GM21526 (cell line): ENCODE data around the gene TXLNA.

Experiments used
- ATAC-seq: cut with Tn5 transposase; IDR thresholded peaks from one replicate; pipeline ENCODE4 v1.9.1; 2021; ENCODE audit warnings: moderate library complexity; ENCODE audit not compliant: unreplicated experiment, low FRiP score

The TXLNA gene

DNA sequence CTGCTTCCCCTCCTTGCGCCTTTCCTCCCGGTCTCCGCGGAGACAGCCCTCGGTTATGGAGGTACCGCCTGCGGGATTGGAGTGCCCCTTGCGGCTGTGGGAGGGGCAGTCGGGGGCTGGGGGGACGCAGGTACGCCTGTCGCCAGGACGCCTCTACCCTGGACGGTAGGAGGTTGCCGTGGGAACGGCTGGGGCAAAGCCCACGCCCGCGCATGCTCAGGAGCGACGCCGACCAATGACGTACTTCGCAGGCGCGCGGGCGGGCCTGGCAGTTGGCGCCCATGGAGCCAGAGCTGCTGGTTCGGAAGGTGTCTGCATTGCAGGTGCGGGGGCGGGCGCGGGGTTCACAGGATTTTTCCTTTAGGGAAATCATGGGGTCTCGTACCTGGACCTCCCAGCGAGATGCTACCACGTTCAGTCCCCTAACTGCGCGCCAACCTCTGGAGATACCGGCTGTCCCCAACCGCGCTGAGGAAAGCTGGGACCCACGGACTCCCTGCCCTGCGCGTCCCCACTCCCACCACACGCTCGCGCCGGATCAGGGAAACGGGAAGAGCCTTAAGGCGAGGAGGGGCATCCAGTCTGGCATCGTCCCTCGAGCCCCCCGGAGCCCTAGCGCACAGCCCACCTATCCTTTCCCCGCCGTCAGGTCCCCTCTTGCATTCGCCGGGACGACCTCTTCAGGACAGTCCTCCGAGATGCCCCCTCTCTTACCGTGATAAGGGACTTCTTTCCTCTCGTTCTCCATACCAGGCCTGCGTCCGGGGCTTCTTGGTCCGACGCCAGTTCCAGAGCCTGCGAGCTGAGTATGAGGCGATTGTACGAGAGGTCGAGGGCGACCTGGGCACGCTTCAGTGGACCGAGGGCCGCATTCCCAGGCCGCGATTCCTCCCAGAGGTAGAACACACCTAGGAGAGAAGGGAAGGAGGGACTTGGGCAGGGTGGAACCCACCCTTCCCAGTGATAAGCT is 26.2 kb downstream of the TXLNA start, which contains the start of gene IQCC:
IQCC (plus strand) TSS at position 271 of the 970 bp plus-strand sequence; CDS start at position 282, 11 bp downstream.
- ATAC-seq = peak; percentile 40

DNA sequence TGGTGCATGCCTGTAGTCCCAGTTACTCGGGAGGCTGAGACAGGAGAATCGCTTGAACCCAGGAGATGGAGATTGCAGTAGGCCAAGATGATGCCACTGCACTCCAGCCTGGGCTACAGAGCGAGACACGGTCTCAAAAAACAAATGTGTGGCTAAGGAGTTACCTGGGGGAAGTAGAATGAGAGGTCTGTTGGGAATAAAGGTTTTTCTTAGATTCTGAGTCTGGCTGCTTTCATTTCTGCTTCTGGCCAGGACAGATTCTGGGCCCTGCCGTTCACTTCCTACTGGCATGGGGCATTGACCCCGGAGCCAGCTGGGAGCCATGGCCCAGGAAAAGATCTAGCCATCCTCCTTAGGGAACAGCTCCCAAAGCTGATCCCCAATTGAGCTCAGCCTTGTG is 29.0 kb downstream of the TXLNA start:
- no peak for ATAC-seq

DNA sequence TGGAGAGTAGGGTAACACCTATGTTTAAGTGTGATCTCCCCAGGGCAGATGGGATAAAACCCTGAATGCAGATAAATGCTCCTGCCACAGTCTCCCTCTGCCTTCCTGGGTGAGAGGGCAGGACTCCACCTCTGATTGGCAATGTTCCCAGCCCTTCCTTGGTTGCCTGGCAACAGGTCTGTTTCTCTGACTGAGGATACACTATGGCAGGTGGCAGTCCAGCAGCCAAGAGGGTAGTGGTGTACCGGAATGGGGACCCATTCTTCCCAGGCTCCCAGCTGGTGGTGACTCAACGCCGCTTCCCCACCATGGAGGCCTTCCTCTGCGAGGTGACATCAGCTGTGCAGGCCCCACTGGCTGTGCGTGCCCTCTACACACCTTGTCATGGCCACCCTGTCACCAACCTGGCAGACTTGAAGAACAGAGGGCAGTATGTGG is 29.4 kb downstream of the TXLNA start, which contains the start of gene DCDC2B:
DCDC2B (plus strand) TSS at position 199 of the 438 bp plus-strand sequence; CDS start at position 204, 5 bp downstream.
- no peak for ATAC-seq

DNA sequence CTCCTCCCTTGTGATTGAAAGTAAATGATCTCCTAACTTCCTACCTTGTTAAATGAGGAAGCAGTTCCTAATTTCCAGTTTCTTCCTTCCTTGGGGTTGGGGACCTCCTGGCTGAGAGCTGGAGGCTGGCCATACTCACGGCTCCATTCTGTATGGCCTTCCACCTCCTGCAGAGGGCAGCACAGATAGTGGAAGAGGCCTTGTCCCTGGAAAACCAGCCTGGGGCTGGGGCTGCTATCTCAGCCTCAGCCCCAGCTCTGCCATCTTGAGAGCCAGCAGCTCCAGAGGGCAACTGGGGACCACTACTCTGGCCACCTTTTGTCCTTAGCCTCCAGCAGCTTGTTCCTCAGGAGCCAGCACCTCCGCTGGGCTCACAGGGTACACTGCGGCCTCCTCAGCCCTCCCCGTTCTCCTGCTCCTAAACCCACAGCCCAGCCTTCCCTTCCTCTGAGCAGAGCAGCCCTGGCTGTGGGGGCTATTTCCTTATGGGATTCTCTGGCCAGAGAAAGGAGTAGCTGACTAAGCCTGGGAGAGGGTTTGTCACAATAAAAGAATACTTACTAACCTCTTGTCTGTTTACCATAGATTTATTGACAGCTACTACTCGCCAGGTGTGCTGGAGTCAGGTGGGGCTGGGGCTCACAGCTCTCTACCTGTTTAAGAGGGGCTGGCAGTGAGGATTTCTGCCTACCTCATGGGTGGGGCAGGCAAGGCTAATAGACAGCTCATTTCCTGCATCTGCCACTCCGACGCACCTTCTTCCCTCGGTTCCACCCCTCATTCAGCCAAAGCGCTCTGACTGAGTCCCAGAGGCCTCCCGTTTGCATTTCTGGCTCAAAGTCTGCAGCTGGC is 36.4 kb downstream of the TXLNA start:
- no peak for ATAC-seq

DNA sequence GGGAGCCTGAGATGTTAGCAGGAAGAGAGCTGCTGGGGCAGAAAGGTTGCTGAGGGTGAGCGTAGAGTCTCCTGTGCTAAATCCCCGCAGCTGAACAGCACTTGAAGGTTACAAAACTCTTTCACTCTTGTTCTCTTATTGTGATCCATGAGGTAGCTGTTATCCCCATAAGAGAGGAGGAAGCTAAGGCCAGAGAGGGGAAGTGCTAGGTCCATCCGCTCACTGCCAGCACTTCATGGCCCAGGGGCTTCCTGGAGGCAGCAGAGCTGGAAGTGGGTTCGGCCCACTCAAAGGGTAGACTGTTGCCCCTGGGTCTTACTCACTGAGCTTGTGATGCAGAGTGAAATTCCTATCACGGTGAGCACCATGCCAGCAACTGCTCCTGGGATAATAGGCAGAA is 37.1 kb downstream of the TXLNA start:
- no peak for ATAC-seq

DNA sequence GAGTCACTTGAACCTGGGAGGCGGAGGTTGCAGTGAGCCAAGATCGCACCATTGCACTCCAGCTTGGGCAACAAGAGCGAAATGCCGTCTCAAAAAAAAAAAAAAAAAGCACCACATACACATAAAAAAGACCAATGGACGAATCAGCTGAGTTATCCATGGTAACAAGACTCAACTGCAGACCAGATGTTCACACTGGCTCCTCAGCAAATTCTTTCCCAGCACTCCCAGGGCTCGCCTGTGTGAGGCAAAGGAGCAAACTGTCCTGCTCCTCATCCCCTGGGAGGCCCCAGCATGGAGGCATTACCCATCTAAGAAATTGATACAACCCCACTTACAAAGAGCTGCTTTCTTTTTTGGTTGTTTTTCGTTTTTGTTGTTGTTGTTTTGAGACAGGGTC is 39.5 kb downstream of the TXLNA start:
- ATAC-seq = no peak

DNA sequence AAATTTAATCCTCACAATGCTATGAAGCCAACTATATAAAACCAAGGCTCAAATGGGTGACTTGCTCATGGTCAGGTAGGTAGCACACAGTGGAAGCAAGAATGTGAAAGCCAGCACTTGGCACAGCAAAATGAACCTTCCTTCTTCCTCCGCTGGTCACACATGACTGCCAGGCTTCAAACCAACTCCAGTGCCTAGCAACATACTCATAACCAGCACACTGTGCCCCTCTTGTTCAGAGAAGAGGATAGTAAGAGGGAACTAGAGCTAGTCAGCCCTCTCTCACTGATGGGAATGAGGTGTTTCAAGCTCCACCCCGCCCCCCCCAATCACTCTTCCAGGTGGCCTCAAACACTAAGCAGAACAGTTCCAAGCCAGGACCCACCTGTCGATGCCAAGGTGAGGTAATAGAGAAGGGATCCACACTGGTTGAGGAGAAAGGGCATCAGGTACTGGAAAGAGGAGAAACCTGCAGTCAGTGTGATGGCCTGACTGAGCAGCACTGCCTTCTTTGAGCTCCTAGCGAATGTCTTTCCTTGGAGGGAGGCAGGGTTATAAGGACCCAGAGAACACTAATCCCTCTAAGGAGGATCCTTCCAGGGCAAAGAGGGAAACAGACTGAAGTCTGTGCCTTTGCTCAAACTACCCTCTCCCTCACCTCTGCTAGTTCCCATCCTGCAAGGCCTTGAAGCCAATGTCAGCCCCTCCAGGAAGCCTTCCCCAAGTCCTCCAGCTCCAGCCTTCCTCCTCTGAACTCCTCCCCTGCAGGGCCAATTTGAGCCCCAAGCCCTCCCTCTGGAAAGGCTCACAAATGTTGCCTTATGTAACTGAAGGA is 41.5 kb downstream of the TXLNA start:
- no peak for ATAC-seq

DNA sequence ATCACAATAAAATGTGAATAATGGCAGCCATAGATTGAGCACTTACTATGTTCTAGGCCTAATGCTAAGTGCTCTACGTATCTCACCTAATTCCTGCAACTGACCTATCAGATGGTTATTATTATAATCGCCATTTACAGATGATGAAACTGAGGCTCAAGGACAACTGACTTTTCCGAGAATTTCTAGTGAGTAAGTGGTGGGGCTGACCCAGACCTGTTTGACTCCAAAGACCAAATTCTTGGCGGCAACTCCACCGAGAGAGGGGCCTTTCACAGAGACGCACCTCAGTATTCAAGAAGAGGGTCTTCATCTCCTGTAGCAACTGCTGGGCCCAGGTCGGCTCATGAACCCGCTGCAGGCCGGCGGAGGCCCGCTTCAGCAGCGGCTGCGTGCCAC is 42.1 kb downstream of the TXLNA start:
- ATAC-seq = no peak

DNA sequence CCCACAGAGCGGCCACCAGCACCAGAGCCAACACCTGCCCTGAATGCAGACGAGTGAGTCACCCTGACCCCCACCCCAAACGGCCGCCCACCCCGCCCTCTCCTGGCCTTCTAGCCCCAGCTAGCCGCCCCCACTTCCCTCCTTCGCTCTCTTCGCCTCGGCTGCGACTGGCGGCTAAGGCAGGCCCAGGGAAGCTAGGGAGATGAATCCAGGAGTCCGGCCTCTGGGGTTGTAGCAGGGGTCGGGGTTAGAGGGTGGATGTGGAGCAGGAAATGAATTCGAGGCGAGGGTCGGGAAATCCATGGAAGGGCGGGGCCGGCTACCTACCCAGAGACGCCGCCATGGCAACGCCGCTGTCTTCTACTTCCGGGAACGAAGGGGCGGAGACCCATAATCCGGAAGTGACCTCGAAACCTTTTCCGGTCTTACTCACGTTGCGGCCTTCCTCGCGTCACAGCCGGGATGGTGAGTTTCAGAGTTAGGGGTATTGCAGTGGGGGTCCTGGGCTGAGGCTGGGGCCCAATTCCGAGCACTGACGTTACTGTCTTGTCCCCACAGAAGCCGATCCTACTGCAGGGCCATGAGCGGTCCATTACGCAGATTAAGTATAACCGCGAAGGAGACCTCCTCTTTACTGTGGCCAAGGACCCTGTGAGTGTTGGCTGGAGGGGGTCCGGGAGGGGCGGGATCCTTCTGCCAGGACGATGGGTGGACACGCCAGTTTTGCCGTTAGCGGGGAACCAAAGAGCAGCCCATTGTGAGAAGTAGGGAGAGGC is 42.7 kb downstream of the TXLNA start, which contains the start of the genes EIF3I and TMEM234:
EIF3I (plus strand) TSS at position 428 of the 776 bp plus-strand sequence; CDS start at position 463, 35 bp downstream.
TMEM234 (minus strand) TSS at position 374 of the 776 bp plus-strand sequence; CDS start at position 343, 31 bp downstream.
- peak; percentile 89 for ATAC-seq

DNA sequence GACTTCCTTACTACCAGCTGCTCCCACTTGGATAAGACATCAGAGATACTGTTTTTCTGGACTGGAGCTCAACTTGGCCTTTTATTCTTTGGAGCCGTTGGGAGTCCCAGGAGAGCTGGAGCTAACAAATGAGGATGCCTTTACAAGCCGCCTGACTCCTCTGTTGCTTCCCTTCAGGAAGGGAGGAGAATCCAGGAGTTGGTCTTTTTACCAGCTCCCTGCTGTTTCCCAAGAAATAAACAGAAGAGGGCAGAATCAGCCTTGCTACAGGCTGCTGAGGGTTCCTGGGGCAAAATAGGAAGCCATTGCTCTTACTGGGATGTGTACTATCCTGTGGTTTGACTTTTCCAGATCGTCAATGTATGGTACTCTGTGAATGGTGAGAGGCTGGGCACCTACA is 44.2 kb downstream of the TXLNA start:
- no peak for ATAC-seq

DNA sequence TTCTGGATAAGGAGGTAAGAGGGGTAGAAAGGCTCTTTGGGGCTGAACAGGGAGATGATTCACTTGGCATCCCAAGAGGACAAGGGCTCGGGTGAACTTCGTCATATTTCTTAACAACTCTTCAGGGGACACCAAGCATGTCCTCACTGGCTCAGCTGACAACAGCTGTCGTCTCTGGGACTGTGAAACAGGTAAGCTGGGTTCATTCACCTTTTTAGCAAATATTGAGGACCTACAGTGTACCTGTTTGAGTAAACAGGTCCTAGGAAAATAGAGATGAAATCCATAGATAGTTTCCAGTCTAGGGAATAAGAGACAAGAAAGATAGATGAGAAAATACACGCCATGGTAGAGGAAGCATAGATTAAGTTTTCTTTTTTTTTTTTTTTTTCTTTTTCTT is 44.8 kb downstream of the TXLNA start:
- no peak for ATAC-seq

DNA sequence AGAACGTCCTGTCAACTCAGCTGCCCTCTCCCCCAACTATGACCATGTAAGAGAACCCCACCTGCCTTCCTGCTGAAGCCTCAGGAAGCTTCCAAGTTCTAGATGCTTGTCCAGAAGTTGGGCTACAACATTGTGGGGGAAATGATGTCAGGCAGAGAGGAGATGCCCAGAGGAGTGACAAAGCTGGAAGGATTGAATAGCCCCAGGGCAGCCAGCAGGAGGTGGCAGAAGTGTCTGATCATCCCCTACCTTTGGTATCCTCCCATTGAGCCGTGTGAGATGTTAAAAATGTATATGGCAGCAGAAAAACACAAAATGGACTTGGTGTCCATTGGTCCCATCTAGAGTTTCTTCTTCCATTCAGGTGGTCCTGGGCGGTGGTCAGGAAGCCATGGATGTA is 49.3 kb downstream of the TXLNA start:
- ATAC-seq = no peak

DNA sequence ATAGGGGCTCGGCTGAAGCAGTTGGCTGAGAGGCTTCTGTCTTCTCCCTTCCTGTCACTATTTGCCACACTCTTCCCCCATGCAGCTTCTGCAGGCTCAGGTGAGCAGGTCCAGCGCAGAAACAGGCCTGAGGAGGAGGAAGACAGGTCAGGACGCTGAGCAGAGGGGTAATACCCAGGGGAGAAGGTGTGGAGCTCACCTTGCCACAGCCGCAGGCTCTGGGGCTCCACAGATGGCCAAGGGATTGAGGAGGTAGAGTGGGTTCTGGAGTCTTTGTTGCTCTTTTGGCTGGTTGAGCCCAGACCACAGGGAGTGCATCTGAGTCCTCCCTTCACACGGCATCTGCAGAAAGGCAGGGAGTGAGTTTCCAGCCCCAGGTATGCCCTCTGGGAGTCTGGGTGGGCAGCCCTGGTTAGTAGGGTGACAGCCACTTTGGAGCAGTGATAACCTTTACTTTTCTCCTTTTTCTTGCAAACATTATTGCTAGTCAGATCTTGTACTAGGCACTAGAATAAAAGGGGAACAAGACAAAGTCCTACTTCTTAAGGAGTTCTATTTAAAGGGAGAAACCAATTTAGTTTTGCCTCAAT is 52.5 kb downstream of the TXLNA start:
- no peak for ATAC-seq

DNA sequence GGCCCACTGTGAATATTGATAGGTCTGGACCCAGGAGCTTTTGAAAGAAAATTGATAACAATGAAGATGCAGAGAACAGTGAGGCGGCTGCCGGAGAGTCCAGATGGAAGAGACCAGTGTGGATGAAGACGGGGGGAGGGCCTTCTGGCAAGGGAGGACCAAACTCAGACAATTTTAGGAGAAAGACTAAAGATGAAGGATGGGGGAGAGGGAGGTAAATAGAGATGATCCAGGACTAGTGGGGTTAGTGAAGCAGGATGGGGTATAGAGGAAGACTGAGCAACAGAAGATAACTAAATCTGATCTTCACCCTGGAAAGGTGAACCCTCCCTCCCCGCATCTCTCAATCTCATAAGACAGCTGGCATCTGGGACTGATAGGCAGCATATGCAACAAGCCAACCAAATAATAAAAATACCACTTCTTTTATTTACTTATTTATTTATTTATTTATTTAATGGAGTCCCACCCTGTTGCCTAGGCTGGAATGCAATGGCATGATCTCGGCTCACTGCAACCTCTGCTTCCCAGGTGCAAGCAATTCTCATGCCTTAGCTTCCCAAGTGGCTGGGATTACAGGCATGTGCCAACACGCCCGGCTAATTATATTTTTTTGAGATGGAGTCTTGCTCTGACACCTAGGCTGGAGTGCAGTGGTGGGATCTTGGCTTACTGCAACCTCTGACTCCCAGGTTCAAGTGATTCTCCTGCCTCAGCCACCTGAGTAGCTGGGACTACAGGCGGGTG is 53.3 kb downstream of the TXLNA start:
- ATAC-seq = no peak

DNA sequence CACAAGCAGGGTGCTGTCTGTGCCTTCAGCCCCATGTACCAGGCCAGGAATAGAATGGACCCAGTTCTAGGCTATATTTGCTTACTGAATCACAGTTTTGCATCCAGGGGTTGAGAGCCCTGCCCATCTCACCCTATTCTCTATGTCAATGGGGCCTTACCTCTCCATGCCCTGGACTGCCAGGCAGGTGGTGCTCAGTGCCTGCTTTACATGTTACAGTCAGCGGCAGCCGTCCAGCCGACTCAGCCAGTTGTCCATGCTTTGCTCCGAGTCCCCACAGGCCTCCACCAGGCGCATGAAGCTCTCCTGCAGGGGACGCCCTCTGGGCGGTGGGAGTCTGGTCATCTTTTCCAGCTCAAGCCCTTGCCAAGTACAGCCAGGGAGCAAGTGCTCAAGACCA is 55.3 kb downstream of the TXLNA start:
- ATAC-seq = no peak

DNA sequence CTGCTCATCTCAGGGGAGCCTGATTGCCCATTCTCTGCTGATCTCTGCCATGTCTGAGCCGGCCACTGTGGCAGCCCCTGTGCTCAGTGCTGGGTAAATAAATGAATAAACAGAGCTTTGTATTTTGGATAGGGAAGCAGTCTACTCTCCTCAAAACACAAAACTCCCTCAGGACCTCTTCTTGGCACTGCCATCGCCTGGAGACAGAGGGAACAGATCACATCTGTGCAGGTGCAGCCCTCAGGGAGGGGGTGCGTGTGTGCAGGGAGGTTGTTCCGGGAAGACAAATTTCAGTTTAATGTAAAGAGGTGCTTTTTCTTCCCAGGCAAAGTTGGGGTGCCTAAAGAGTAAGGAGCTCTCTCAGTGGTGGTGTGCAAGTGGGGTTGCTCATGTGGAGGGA is 59.9 kb downstream of the TXLNA start:
- no peak for ATAC-seq

DNA sequence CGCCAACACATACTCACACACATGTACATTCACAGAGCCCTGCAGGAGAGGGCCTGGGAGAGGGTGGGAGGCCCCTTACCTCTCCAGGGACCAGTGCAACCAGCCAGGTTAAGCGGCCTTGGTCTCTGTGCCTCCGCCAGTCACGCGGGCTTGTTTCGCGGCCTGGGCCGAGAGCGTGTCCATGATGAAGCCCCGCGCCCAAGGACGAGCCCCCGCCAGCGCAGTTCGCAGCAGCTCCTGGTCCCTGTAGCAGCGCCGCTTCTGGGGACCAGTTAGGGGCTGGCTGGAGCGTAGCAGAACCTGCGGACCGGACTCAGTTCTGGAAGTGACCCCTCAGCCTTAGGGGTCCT is 60.3 kb downstream of the TXLNA start:
- no peak for ATAC-seq
